Right cardiac atrium (tissue), 5 donors: ENCODE measurements around the gene TMEM240. TPM values are rescaled to one million over a fixed set of nuclear protein-coding genes. Genes with fewer than 3 reads are reported as not detected.
"Not testable (repeated sequence)": the region's sequence is repeated elsewhere in the genome, so short reads cannot be mapped to it uniquely, and the experiment has no call there.

Source experiments
- ATAC-seq, 2 donors: fragments of 200-7000 bp; cut with Tn5 transposase; one replicate each; pipeline versions ENCODE4 v1.8.0 to v1.9.1; 2020; ENCODE audit warnings: moderate library complexity in 2 of 2, mild to moderate bottlenecking in 1 of 2
- DNase-seq, 3 donors: peaks; one replicate each; pipeline ENCODE4 v3.0.0-alpha.2; 2020
- H3K27ac ChIP-seq: one replicate; pipeline ENCODE4 v1.5.1; 2013; ENCODE audit warnings: mild to moderate bottlenecking, low read length, control low read depth, moderate library complexity
- H3K27me3 ChIP-seq: one replicate; pipeline ENCODE4 v1.6.1; 2013; ENCODE audit not compliant: control insufficient read depth, insufficient read depth
- H3K4me1 ChIP-seq: one replicate; pipeline ENCODE4 v1.6.1; 2013; ENCODE audit warnings: low read length; ENCODE audit not compliant: control insufficient read depth, insufficient read depth
- H3K4me3 ChIP-seq: one replicate; pipeline ENCODE4 v1.5.1; 2013; ENCODE audit warnings: low read length, control low read depth
- H3K9me3 ChIP-seq: one replicate; pipeline ENCODE4 v1.6.1; 2013; ENCODE audit warnings: low read length; ENCODE audit not compliant: control insufficient read depth
- WGBS: extraction: QIAGEN DNeasy Blood & Tissue Kit; methylation state at CpG from one replicate; pipeline ENCODE4 v1.1.7; 2013; 5-methylcytosine and 5-hydroxymethylcytosine counted together
- intact Hi-C, 4 donors: fragments of 100-400 bp; cut with DNase I; formaldehyde crosslinking; loops; one replicate each; pipeline versions ENCODE4 v1.11.0 to v1.14.0; 2022 to 2023
- polyA plus RNA-seq: library from polyadenylated mRNA; stranded (reverse); fragments of 200-250 nt; gene quantifications from one replicate; pipeline ENCODE4 v1.2.3, GENCODE V29; 2013
- total RNA-seq, 4 donors: library from RNA; stranded (reverse); fragmentation: NEBNext Ultra II Directional; extraction: Animal tissue kit (Norgen Biotek cat#: 25700); gene quantifications; one replicate each; pipeline ENCODE4 v1.2.1, GENCODE V29; 2021
- donor health status: healthy with polysubstance abuse.
- donor health status: DM: no; HTN: yes; CAD: no.
- donor health status: DM: no; HTN: no; CAD: no.
- donor health status: DM: no; HTN: yes; CAD: no; lungs with severe emphysema.
- donor health status: DM: yes; HTN: yes; CAD: no.

TMEM240 gene
- total and polyA plus RNA-seq, 5 donors, result 7.3 to 10.4 (median 8.0) TPM

DNA sequence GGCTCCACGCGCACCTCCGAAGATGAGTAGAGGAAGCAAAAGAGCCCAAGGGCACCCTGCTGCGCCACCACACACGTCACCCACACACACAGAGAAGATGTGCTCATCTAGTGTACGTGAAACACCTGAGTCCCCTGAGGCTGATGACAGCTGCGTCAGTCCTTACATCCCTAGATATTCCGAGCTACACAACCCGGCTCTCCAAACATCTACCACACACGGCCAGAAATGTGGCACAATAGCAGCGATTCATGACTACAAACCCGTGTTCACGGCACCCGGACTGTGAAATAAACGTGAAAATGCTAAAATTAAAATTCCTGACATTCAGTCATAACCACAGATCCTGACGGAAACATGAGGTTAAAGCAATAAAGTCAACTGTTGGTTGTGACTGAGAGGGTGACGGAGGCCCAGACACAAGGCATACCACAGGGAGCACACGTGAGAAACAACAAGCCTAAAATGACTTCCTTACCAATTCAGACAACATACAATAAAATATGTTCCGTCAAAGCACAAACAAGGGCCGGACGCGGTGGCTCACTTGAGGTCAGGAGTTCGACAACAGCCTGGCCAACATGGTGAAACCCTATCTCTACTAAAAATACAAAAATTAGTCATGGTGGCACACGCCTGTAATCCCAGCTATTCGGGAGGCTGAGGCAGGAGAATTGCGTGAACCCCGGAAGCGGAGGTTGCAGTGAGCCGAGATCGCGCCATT is 26.9 kb upstream of the TMEM240 start:
- ATAC-seq, result no peak

DNA sequence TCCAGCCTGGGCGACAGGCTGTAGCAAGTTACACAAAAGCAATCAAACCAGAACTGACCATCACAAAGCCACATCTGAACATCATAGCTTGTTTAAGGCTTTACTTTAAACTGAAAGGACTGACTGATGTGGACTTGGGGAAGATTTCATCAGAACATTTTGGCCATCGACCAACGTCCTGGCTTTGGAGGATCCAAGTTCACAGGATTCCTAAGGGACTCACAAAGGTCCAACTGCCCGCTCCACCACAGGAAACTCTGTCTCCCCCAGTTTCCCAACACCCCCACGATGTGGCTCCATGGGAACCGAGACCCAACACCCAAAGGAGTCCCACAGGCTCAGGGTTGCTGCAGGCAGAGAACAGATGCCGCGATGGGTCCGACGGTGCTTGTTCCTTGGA is 24.9 kb upstream of the TMEM240 start:
- Histone ChIP-seq H3K4me1 (peaks cover 7% of the 10 kb centered on the region), H3K4me3 (no peak overlapping the region), H3K27me3 (no peaks in the 10 kb centered on the region), H3K9me3 (no peaks in the 10 kb centered on the region), H3K27ac (no peak overlapping the region)
- DNase-seq (peak in 1 of 3 donors; percentile 40), ATAC-seq (no peak)
- intact Hi-C loops, result no loop called here
- WGBS, result 81% methylated on average over 10 of the region's 10 CpGs

More for the DNA sequence above, 26.9 kb upstream of the TMEM240 start:
- H3K27me3 ChIP-seq, result no peaks in the 10 kb centered on the region
- peaks cover 7% of the 10 kb centered on the region for H3K4me1 ChIP-seq
- no peak overlapping the region for H3K27ac ChIP-seq
- no peak overlapping the region for H3K4me3 ChIP-seq
- WGBS, result 84% methylated on average over 31 of the region's 31 CpGs
- peak in 1 of 3 donors; percentile 33 for DNase-seq
- intact Hi-C loops, result no loop called here
- no peaks in the 10 kb centered on the region for H3K9me3 ChIP-seq

DNA sequence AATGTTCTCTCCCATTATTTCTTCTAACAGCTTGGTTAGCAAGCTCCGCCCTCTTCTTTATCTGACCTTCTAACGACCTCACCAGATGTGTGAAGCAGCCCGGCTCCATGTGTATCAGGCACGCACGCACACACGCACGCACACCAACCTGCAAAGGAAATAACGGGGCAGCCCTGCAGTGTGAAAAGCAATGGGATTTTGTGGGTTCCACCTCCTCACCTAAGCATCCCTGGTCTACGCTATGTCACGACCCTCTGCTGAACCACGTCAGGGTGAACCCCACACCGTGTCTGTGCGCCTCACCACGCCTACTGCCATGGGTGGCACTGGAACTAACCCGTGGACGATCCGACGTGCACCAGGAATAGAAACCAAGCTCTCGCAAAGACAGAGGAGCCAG is 23.8 kb upstream of the TMEM240 start:
- DNase-seq, result peak in 1 of 3 donors; percentile 60
- ATAC-seq, result peak; percentile 6 to 26
- H3K4me1 ChIP-seq, result peaks cover 6% of the 10 kb centered on the region
- no peaks in the 10 kb centered on the region for H3K27me3 ChIP-seq
- intact Hi-C loops, result no loop called here
- H3K27ac ChIP-seq, result no peak overlapping the region
- H3K4me3 ChIP-seq, result no peak overlapping the region
- WGBS, result 57% methylated on average over 19 of the region's 19 CpGs
- no peaks in the 10 kb centered on the region for H3K9me3 ChIP-seq

DNA sequence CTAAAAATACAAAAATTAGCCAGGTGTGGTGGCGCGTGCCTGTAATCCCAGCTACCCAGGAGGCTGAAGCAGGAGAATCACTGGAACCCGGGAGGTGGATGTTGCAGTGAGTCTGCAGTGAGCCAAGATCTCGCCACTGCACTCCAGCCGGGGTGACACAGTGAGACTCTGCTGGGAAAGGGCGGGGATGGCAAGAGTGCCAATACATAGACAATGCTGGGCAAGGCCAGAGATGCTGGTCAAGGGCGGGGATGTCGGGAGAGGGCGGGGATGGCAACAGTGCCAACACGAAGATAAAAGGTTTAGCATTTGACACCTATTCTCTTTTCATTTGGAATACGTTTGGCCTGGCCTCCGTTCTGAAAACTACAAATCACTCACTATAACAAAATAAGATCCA is 23.3 kb upstream of the TMEM240 start:
- Histone ChIP-seq H3K27ac (no peak overlapping the region), H3K4me3 (no peak overlapping the region), H3K4me1 (peaks cover 6% of the 10 kb centered on the region), H3K27me3 (no peaks in the 10 kb centered on the region), H3K9me3 (no peaks in the 10 kb centered on the region)
- peak in 1 of 2 donors; percentile 17 for ATAC-seq
- no peak for DNase-seq
- WGBS, result 86% methylated on average over 12 of the region's 12 CpGs
- intact Hi-C loops, result no loop called here

DNA sequence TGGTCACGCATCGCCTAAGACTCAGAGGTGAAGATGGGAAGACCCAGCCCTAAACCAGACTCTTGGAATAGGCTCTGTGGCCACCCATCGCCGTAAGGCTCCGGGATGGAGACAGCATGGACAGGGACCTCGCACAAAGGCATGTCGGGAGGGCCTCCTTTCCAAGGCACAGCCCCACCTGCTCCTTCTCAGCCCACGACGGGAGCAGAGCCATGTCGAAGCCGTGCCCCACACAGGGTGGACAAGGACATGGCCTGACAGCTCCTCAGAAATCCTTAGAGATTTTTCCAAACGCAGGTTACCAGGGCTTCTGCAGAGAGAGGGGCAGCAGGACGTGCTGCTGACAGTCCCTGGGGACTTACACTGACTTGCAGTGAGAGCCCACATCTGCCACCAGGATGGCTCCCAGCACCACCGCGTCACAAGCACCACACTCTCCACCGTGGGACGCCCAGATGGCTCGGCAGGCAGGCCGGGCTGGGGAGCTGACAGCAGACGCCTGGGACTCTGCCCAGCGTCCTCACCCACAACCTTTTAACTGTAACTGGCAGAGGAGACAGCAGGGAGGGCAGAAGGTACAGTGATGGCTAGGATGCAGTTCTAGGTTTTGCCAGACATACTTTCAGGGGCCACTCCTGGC is 22.3 kb upstream of the TMEM240 start:
- Histone ChIP-seq H3K27me3 (no peaks in the 10 kb centered on the region), H3K4me1 (peaks cover 6% of the 10 kb centered on the region), H3K4me3 (no peak overlapping the region), H3K27ac (peak overlapping the region; percentile 7), H3K9me3 (no peaks in the 10 kb centered on the region)
- peak in 2 of 3 donors; percentile 68 to 74 for DNase-seq
- 74% methylated on average over 21 of the region's 21 CpGs for WGBS
- intact Hi-C loops, result no loop called here
- peak; percentile 66 to 68 for ATAC-seq

DNA sequence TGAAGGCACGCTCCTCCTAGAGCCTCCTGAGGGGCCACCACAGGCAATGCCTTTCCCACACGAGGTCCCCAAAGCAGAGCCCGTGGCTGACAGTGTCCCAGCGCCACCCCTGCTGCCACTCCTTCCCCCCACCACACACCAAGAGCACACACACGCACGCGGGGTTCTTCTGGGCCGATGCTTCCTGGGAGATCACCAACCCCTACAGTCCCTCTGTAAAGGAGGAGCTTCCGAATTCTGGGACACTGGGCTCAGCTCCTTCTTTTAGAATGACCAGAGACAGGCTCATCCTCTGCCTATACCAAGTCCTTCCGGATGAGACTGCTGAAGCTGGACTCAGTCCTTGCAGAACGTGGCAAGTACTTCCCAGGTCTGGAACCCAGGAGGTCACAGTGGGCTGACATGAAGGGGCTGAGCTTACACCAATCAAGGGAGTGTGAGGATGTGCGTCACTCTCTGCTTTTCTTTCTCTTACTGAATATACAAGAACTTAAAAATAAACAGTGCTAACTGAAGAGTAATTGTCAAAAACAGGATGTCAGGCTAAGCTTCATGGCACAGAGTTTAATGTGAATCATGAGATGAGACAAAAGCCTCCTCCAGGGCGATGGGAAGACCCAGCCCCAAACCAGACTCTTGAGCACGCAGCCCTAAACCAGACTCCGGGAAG is 21.5 kb upstream of the TMEM240 start:
- H3K4me1 ChIP-seq, result peaks cover 2% of the 10 kb centered on the region
- no peak overlapping the region for H3K27ac ChIP-seq
- ATAC-seq, result no peak
- intact Hi-C loops, result no loop called here
- no peak overlapping the region for H3K4me3 ChIP-seq
- H3K9me3 ChIP-seq, result no peaks in the 10 kb centered on the region
- DNase-seq, result no peak
- 87% methylated on average over 15 of the region's 15 CpGs for WGBS
- no peaks in the 10 kb centered on the region for H3K27me3 ChIP-seq

DNA sequence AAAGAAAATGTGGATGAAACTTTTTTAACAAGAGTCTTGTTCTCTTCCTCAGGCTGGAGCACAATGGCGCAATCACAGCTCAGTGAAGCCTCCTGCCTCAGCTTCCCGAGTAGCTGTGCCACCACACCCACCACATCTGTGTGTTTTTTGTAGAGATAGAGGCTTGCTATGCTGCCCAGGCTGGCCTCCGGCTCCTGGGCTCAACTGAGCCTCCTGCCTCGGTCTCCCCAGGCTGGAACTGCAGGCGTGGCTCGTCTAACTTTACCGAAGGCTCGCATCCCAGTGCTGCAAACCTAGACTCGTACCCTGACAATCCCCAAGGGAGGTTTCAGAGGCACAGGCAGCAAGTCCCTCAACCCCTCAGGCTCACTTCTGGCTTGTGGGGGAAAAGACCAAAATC is 19.8 kb upstream of the TMEM240 start:
- no peak for DNase-seq
- no peak overlapping the region for H3K27ac ChIP-seq
- 89% methylated on average over 9 of the region's 9 CpGs for WGBS
- intact Hi-C loops, result no loop called here
- no peak overlapping the region for H3K4me3 ChIP-seq
- no peaks in the 10 kb centered on the region for H3K4me1 ChIP-seq
- no peak for ATAC-seq
- no peaks in the 10 kb centered on the region for H3K9me3 ChIP-seq
- H3K27me3 ChIP-seq, result no peaks in the 10 kb centered on the region

DNA sequence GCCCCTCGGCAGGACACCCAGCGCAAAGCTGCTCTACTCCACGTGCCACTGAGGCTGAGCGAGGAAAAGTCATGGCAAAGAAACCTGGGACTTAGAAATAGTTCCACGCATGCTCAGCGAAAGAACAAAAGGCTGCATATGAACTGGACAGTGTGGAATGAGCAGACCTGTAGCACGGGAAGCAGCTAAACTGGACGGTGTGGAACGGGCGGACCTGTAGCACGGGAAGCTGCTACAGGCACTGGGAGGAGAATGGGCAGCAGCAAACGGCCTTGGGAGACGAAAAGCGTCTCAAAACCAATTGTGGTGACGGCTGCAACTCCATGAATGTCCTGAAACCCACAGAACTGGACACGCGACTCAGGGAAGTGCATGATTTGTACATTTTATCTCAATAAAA is 18.6 kb upstream of the TMEM240 start:
- DNase-seq (no peak), ATAC-seq (no peak)
- H3K27ac ChIP-seq, result no peak overlapping the region
- no peaks in the 10 kb centered on the region for H3K9me3 ChIP-seq
- intact Hi-C loops, result no loop called here
- no peak overlapping the region for H3K4me3 ChIP-seq
- H3K27me3 ChIP-seq, result no peaks in the 10 kb centered on the region
- 82% methylated on average over 17 of the region's 17 CpGs for WGBS
- H3K4me1 ChIP-seq, result no peaks in the 10 kb centered on the region

DNA sequence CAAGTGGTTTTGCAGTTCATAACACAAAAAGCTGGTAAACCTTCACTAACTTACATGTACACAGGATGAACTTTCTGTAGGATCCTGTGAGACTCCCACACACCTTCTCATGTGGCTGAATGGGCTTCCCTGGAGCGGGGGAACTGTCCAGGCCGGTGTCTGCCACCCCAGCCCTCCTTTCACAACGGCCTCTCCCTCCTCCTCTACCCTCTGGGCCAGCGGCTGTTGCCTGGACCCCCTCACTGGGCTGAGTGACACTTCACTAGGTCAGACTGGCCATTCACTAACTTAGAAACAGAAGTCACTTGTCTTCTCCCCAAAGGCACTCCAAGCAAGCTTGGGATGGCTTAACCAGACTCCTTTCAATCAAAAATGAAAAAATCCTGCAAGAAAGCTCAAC is 18.2 kb upstream of the TMEM240 start:
- intact Hi-C loops, result no loop called here
- H3K27me3 ChIP-seq, result no peaks in the 10 kb centered on the region
- DNase-seq (no peak), ATAC-seq (no peak)
- H3K4me1 ChIP-seq, result no peaks in the 10 kb centered on the region
- no peak overlapping the region for H3K4me3 ChIP-seq
- H3K9me3 ChIP-seq, result no peaks in the 10 kb centered on the region
- WGBS, result 54% methylated on average over 4 of the region's 4 CpGs
- no peak overlapping the region for H3K27ac ChIP-seq

DNA sequence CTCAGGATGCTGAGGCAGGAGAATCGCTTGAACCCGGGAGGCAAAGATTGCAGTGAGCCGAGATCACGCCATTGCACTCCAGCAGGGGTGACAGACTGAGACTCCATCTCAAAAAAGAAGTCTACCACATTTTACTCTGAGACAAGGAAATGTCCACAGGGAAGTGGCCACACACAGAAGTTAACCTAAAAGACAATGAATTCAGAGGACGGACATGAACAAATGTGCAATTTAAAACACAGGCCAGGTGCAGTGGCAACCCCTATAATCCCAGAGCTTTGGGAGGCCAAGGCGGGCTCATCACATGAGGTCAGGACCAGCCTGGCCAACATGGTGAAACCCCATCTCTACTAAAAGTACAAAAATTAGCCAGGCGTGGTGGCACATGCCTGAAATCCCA is 17.3 kb upstream of the TMEM240 start:
- H3K4me3 ChIP-seq, H3K27me3 ChIP-seq, DNase-seq, H3K9me3 ChIP-seq, intact Hi-C loops, ATAC-seq, H3K27ac ChIP-seq, H3K4me1 ChIP-seq: not testable (repeated sequence)
- 95% methylated on average over 7 of the region's 7 CpGs for WGBS

DNA sequence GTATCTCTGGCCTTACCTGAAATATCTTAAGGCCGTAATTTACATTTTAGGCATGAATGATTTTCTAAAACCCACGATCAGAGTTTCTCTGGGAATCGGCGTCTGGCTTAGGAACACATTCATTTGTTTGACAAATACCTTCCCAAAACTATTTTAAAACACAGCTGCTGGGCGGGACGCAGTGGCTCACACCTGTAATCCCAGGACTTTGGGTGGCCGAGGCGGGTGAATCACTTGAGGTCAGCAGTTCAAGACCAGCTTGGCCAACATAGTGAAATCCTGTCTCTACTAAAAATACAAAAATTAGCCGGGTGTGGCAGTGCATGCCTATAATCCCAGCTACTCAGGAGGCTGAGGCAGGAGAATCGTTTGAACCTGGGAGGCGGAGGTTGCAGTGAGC is 16.5 kb upstream of the TMEM240 start:
- 91% methylated on average over 11 of the region's 11 CpGs for WGBS
- intact Hi-C loops, H3K27ac ChIP-seq, H3K4me3 ChIP-seq, ATAC-seq, H3K9me3 ChIP-seq, H3K27me3 ChIP-seq, H3K4me1 ChIP-seq: not testable (repeated sequence)
- DNase-seq, result peak in 1 of 3 donors; percentile 27
